K562 (cell line): Measurements from ENCODE around the gene TTC28.

Source experiments
- FOXA3 ChIP-seq, 2 experiments: fragments of 450-650 bp in 1 of 2; sonication (generic) in 1 of 2; formaldehyde crosslinking; IDR thresholded peaks in 1 of 2; conservative IDR thresholded peaks in 1 of 2; 2 replicates each; pipeline versions ENCODE4 v1.4.0 to v1.8.0; 2020 to 2022; ENCODE audit warnings: mild to moderate bottlenecking in 2 of 2, missing genetic modification reagents in 1 of 2
- FOXJ3 ChIP-seq: sonication (generic); formaldehyde crosslinking; IDR thresholded peaks from 2 replicates; pipeline ENCODE4 v1.4.0; 2020; ENCODE audit warnings: mild to moderate bottlenecking, missing genetic modification reagents
- GATAD2B ChIP-seq: fragments of 450-650 bp; IDR thresholded peaks from 2 replicates; pipeline ENCODE4 v1.6.1; 2017; ENCODE audit warnings: mild to moderate bottlenecking, borderline replicate concordance
- RAD21 ChIP-seq, 2 experiments: fragments of 250-450 bp in 1 of 2; fragments of 450-650 bp in 1 of 2; sonication (Bioruptor Pico) in 1 of 2; formaldehyde crosslinking in 1 of 2; IDR thresholded peaks in 1 of 2; conservative IDR thresholded peaks in 1 of 2; 2 replicates each; pipeline versions ENCODE4 v1.4.0 to v1.8.0; 2020 to 2022; ENCODE audit warnings: mild to moderate bottlenecking in 2 of 2, moderate library complexity in 1 of 2
- YY1 ChIP-seq, 3 experiments: IDR thresholded peaks; 2 replicates each; pipeline ENCODE4 v1.6.1; 2011; ENCODE audit warnings: low read length in 2 of 3, mild to moderate bottlenecking in 2 of 3, moderate library complexity in 2 of 3, borderline replicate concordance in 1 of 3, control low read depth in 1 of 3, low read depth in 1 of 3; ENCODE audit not compliant: insufficient read depth in 3 of 3, insufficient replicate concordance in 2 of 3, control insufficient read depth in 1 of 3, insufficient read length in 1 of 3; ENCODE audit errors: extremely low read depth in 1 of 3
- ZNF764 ChIP-seq: fragments of 250-450 bp; sonication (Bioruptor Pico); IDR thresholded peaks from 2 replicates; pipeline ENCODE4 v1.4.0; 2020; ENCODE audit warnings: low read depth, mild to moderate bottlenecking, moderate library complexity
- TF ChIP-seq, protein P1 (sequence below): sonication (generic); formaldehyde crosslinking; IDR thresholded peaks from 2 replicates; pipeline ENCODE4 v1.9.0; 2022; ENCODE audit warnings: mild to moderate bottlenecking, missing genetic modification reagents
- TF ChIP-seq, protein P2 (sequence below), 3 experiments: IDR thresholded peaks in 2 of 3; conservative IDR thresholded peaks in 1 of 3; 2 replicates each; pipeline ENCODE4 v1.5.1; 2011 to 2012; ENCODE audit warnings: low read length in 3 of 3, mild to moderate bottlenecking in 3 of 3, control low read depth in 2 of 3, improper control_type of control experiment in 1 of 3, inconsistent platforms in 1 of 3, low read depth in 1 of 3, mixed read lengths in 1 of 3, moderate library complexity in 1 of 3; ENCODE audit not compliant: insufficient read depth in 2 of 3

- TF ChIP-seq ZNF764 (CRISPR knock-in tag) (no peak), GATAD2B (no peak), FOXA3 (CRISPR knock-in tag; conservative IDR thresholded peaks at IDR 0.05 in 1 of 2, IDR thresholded peaks at IDR 0.05 in 1 of 2) (no peak), RAD21 (CRISPR knock-in tag; conservative IDR thresholded peaks at IDR 0.05 in 1 of 2, IDR thresholded peaks at IDR 0.05 in 1 of 2) (no peak), FOXJ3 (CRISPR knock-in tag) (no peak), YY1 (IDR thresholded peaks at IDR 0.05; ENCODE audit: borderline replicate concordance in 1 of 3, control insufficient read depth in 1 of 3, extremely low read depth in 1 of 3, insufficient read depth in 3 of 3, insufficient read length in 1 of 3, insufficient replicate concordance in 2 of 3, low read depth in 1 of 3, low read length in 2 of 3) (no peak)
- TF ChIP-seq, protein P1, sequence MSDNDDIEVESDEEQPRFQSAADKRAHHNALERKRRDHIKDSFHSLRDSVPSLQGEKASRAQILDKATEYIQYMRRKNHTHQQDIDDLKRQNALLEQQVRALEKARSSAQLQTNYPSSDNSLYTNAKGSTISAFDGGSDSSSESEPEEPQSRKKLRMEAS: no peak
- TF ChIP-seq, protein P2, sequence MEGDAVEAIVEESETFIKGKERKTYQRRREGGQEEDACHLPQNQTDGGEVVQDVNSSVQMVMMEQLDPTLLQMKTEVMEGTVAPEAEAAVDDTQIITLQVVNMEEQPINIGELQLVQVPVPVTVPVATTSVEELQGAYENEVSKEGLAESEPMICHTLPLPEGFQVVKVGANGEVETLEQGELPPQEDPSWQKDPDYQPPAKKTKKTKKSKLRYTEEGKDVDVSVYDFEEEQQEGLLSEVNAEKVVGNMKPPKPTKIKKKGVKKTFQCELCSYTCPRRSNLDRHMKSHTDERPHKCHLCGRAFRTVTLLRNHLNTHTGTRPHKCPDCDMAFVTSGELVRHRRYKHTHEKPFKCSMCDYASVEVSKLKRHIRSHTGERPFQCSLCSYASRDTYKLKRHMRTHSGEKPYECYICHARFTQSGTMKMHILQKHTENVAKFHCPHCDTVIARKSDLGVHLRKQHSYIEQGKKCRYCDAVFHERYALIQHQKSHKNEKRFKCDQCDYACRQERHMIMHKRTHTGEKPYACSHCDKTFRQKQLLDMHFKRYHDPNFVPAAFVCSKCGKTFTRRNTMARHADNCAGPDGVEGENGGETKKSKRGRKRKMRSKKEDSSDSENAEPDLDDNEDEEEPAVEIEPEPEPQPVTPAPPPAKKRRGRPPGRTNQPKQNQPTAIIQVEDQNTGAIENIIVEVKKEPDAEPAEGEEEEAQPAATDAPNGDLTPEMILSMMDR (IDR thresholded peaks at IDR 0.05 in 2 of 3, conservative IDR thresholded peaks at IDR 0.05 in 1 of 3; ENCODE audit: insufficient read depth in 2 of 3, low read depth in 1 of 3, low read length in 3 of 3): no peak
Observed at GRCh38 chr22:27952091-27952490, 727.5 kb downstream of the TTC28 start.
